WTC11 (cell line): ENCODE results near the gene CATSPERZ. TPM values are rescaled to one million over a fixed set of nuclear protein-coding genes. Genes with fewer than 3 reads are reported as not detected.

Source experiments
- ATAC-seq: fragments of 200-7000 bp; cut with Tn5 transposase; 2 replicates; pipeline ENCODE4 v1.10.0; 2021; ENCODE audit warnings: mild to moderate bottlenecking, moderate library complexity
- CTCF ChIA-PET: fragments of 300-600 bp; sonication (Branson Sonifier 250); formaldehyde crosslinking; loops from one replicate; lab custom pipeline; 2021; ENCODE audit warnings: antibody characterized with exemption; lab: Charles Lee
- POLR2A ChIA-PET: fragments of 350-600 bp; sonication (Branson Sonifier 250); formaldehyde crosslinking; loops from one replicate; lab custom pipeline; 2021; ENCODE audit warnings: antibody characterized with exemption; lab: Charles Lee
- DNase-seq: peaks from one replicate; pipeline ENCODE4 v3.0.0; 2021; ENCODE audit warnings: low spot score
- H3K27ac Mint-ChIP-seq: 2 replicates; pipeline ENCODE4 v1.8.0; 2021; ENCODE audit warnings: mixed read lengths
- H3K27me3 Mint-ChIP-seq: 2 replicates; pipeline ENCODE4 v1.8.0; 2021; ENCODE audit warnings: low read depth, mild to moderate bottlenecking, moderate library complexity, mixed read lengths
- H3K36me3 Mint-ChIP-seq: 2 replicates; pipeline ENCODE4 v1.8.0; 2021; ENCODE audit warnings: mixed read lengths
- H3K4me1 Mint-ChIP-seq: 2 replicates; pipeline ENCODE4 v1.8.0; 2022; ENCODE audit warnings: mixed read lengths
- H3K4me3 Mint-ChIP-seq: 2 replicates; pipeline ENCODE4 v1.8.0; 2021; ENCODE audit warnings: mild to moderate bottlenecking, moderate library complexity, mixed read lengths
- H3K9me3 Mint-ChIP-seq: 2 replicates; pipeline ENCODE4 v1.8.0; 2021; ENCODE audit warnings: mixed read lengths
- CREB1 ChIP-seq: sonication (generic); formaldehyde crosslinking; IDR thresholded peaks from 2 replicates; pipeline ENCODE4 v1.8.0; 2023; ENCODE audit warnings: mild to moderate bottlenecking, missing genetic modification reagents
- CREM ChIP-seq: sonication (generic); formaldehyde crosslinking; IDR thresholded peaks from 2 replicates; pipeline ENCODE4 v1.8.1; 2022; ENCODE audit warnings: mild to moderate bottlenecking, missing genetic modification reagents, moderate library complexity
- ELF4 ChIP-seq: sonication (generic); formaldehyde crosslinking; IDR thresholded peaks from 2 replicates; pipeline ENCODE4 v1.8.1; 2022; ENCODE audit warnings: low read depth, mild to moderate bottlenecking, moderate library complexity, missing genetic modification reagents
- EMX1 ChIP-seq: fragments of 250-450 bp; sonication (Bioruptor Pico); IDR thresholded peaks from 2 replicates; pipeline ENCODE4 v1.8.0; 2021; ENCODE audit warnings: mild to moderate bottlenecking
- FOXK1 ChIP-seq: sonication (generic); formaldehyde crosslinking; IDR thresholded peaks from 2 replicates; pipeline ENCODE4 v1.8.0; 2022; ENCODE audit warnings: mild to moderate bottlenecking, moderate library complexity, missing genetic modification reagents
- FOXP1 ChIP-seq: sonication (generic); formaldehyde crosslinking; IDR thresholded peaks from 2 replicates; pipeline ENCODE4 v1.8.0; 2022; ENCODE audit warnings: missing genetic modification reagents, mild to moderate bottlenecking, moderate library complexity, borderline replicate concordance
- KAT7 ChIP-seq: sonication (generic); formaldehyde crosslinking; IDR thresholded peaks from 2 replicates; pipeline ENCODE4 v1.8.1; 2023; ENCODE audit warnings: missing genetic modification reagents, mild to moderate bottlenecking, borderline replicate concordance
- MYBL2 ChIP-seq: sonication (generic); formaldehyde crosslinking; IDR thresholded peaks from 2 replicates; pipeline ENCODE4 v1.8.1; 2023; ENCODE audit warnings: mild to moderate bottlenecking, moderate library complexity, missing genetic modification reagents
- NFE2L1 ChIP-seq: sonication (generic); formaldehyde crosslinking; IDR thresholded peaks from 2 replicates; pipeline ENCODE4 v1.8.1; 2023; ENCODE audit warnings: missing genetic modification reagents
- NFYB ChIP-seq: sonication (generic); formaldehyde crosslinking; conservative IDR thresholded peaks from 2 replicates; pipeline ENCODE4 v1.8.0; 2022; ENCODE audit warnings: low read depth, missing genetic modification reagents
- NR3C1 ChIP-seq: sonication (generic); formaldehyde crosslinking; conservative IDR thresholded peaks from 2 replicates; pipeline ENCODE4 v1.8.1; 2023; ENCODE audit warnings: low read depth, mild to moderate bottlenecking, missing genetic modification reagents
- RORB ChIP-seq: fragments of 250-450 bp; sonication (Bioruptor Pico); IDR thresholded peaks from 2 replicates; pipeline ENCODE4 v1.9.0; 2021; ENCODE audit warnings: mild to moderate bottlenecking
- SMAD4 ChIP-seq: sonication (generic); formaldehyde crosslinking; IDR thresholded peaks from 2 replicates; pipeline ENCODE4 v1.8.0; 2022; ENCODE audit warnings: mild to moderate bottlenecking, missing genetic modification reagents
- SOX15 ChIP-seq: fragments of 250-450 bp; sonication (Bioruptor Pico); IDR thresholded peaks from 2 replicates; pipeline ENCODE4 v1.9.0; 2021; ENCODE audit warnings: mild to moderate bottlenecking
- TEAD1 ChIP-seq: sonication (generic); formaldehyde crosslinking; IDR thresholded peaks from 2 replicates; pipeline ENCODE4 v1.8.0; 2022; ENCODE audit warnings: mild to moderate bottlenecking, missing genetic modification reagents
- ZNF121 ChIP-seq: sonication (generic); formaldehyde crosslinking; IDR thresholded peaks from 2 replicates; pipeline ENCODE4 v1.8.0; 2023; ENCODE audit warnings: missing genetic modification reagents
- ZNF232 ChIP-seq: sonication (generic); formaldehyde crosslinking; IDR thresholded peaks from 2 replicates; pipeline ENCODE4 v1.8.0; 2022; ENCODE audit warnings: mild to moderate bottlenecking, missing genetic modification reagents
- total RNA-seq: library from RNA; stranded (reverse); gene quantifications from 3 replicates; pipeline ENCODE4 v1.2.3, GENCODE V29; 2021
- TF ChIP-seq, protein P1 (sequence below): sonication (generic); formaldehyde crosslinking; IDR thresholded peaks from 2 replicates; pipeline ENCODE4 v1.8.1; 2023; ENCODE audit warnings: mild to moderate bottlenecking, missing genetic modification reagents, moderate library complexity
- TF ChIP-seq, protein P2 (sequence below): sonication (generic); formaldehyde crosslinking; IDR thresholded peaks from 2 replicates; pipeline ENCODE4 v1.8.1; 2023; ENCODE audit warnings: mild to moderate bottlenecking, missing genetic modification reagents
- TF ChIP-seq, protein P3 (sequence below): sonication (generic); formaldehyde crosslinking; IDR thresholded peaks from 2 replicates; pipeline ENCODE4 v1.8.1; 2022; ENCODE audit warnings: mild to moderate bottlenecking, moderate library complexity, missing genetic modification reagents
- TF ChIP-seq, protein P4 (sequence below): fragments of 250-450 bp; sonication (Bioruptor Pico); IDR thresholded peaks from 2 replicates; pipeline ENCODE4 v1.9.0; 2021; ENCODE audit warnings: mild to moderate bottlenecking
- TF ChIP-seq, protein P5 (sequence below): sonication (generic); formaldehyde crosslinking; IDR thresholded peaks from 2 replicates; pipeline ENCODE4 v1.8.1; 2022; ENCODE audit warnings: low read depth, mild to moderate bottlenecking, moderate library complexity, missing genetic modification reagents, borderline replicate concordance
- TF ChIP-seq, protein P6 (sequence below): sonication (generic); formaldehyde crosslinking; IDR thresholded peaks from 2 replicates; pipeline ENCODE4 v1.8.0; 2022; ENCODE audit warnings: missing genetic modification reagents
- TF ChIP-seq, protein P7 (sequence below): sonication (generic); formaldehyde crosslinking; IDR thresholded peaks from 2 replicates; pipeline ENCODE4 v1.8.1; 2023; ENCODE audit warnings: mild to moderate bottlenecking, missing genetic modification reagents, moderate library complexity

CATSPERZ gene
- total RNA-seq, 1 experiment from 2014 or later, result 2.5 TPM

DNA sequence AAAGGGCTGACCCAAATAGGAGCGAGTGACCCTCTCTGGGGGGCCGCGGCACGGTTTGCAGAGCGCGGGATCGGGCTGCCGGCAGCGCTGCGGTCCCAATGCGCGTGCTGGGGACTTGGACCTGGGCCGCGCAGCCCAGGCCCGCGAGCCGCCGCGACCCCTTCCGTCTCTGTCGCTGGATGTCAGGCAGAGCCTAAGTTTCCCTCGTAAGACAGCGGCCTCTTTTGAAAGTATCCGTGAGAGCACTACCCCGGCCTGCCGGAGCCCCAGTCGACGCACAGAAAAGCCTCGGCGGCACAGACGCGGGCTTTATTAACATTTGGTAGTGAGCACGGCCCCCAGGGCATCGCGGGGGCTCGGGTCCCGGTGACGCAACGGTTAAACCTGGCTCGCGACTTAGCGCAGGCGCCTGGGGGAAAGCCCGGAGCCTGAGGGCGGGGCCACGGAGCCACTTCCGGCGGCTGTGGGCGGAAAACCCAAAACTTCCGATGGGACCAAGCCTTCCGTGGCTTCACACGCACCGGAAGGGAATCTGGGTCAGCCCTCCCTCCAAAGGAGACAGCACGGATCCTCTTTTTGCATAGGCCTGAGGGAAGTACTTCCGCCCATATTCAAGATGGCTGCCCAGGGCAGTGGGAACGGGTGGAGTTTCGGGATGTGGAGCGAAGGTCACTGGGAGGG, 30.5 kb upstream of the CATSPERZ start (continued):
- TF ChIP-seq ELF4, result peak; percentile 81; the same call in 1 of the 2 replicates
- no peak for TF ChIP-seq RORB
- TF ChIP-seq NR3C1 (CRISPR knock-in tag), result no peak
- TF ChIP-seq, protein P1, sequence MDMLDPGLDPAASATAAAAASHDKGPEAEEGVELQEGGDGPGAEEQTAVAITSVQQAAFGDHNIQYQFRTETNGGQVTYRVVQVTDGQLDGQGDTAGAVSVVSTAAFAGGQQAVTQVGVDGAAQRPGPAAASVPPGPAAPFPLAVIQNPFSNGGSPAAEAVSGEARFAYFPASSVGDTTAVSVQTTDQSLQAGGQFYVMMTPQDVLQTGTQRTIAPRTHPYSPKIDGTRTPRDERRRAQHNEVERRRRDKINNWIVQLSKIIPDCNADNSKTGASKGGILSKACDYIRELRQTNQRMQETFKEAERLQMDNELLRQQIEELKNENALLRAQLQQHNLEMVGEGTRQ (CRISPR knock-in tag), result 0 out of 2 replicates have a peak, but pooled peaks have one; percentile 41
- TF ChIP-seq, protein P2, sequence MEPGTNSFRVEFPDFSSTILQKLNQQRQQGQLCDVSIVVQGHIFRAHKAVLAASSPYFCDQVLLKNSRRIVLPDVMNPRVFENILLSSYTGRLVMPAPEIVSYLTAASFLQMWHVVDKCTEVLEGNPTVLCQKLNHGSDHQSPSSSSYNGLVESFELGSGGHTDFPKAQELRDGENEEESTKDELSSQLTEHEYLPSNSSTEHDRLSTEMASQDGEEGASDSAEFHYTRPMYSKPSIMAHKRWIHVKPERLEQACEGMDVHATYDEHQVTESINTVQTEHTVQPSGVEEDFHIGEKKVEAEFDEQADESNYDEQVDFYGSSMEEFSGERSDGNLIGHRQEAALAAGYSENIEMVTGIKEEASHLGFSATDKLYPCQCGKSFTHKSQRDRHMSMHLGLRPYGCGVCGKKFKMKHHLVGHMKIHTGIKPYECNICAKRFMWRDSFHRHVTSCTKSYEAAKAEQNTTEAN (CRISPR knock-in tag), result peak; percentile 99
- TF ChIP-seq ZNF121 (CRISPR knock-in tag), result peak; percentile 56; the same call in 1 of the 2 replicates
- TF ChIP-seq, protein P3, sequence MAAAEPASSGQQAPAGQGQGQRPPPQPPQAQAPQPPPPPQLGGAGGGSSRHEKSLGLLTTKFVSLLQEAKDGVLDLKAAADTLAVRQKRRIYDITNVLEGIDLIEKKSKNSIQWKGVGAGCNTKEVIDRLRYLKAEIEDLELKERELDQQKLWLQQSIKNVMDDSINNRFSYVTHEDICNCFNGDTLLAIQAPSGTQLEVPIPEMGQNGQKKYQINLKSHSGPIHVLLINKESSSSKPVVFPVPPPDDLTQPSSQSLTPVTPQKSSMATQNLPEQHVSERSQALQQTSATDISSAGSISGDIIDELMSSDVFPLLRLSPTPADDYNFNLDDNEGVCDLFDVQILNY, result 0 out of 2 replicates have a peak, but pooled peaks have one; percentile 76
- TF ChIP-seq, protein P4, sequence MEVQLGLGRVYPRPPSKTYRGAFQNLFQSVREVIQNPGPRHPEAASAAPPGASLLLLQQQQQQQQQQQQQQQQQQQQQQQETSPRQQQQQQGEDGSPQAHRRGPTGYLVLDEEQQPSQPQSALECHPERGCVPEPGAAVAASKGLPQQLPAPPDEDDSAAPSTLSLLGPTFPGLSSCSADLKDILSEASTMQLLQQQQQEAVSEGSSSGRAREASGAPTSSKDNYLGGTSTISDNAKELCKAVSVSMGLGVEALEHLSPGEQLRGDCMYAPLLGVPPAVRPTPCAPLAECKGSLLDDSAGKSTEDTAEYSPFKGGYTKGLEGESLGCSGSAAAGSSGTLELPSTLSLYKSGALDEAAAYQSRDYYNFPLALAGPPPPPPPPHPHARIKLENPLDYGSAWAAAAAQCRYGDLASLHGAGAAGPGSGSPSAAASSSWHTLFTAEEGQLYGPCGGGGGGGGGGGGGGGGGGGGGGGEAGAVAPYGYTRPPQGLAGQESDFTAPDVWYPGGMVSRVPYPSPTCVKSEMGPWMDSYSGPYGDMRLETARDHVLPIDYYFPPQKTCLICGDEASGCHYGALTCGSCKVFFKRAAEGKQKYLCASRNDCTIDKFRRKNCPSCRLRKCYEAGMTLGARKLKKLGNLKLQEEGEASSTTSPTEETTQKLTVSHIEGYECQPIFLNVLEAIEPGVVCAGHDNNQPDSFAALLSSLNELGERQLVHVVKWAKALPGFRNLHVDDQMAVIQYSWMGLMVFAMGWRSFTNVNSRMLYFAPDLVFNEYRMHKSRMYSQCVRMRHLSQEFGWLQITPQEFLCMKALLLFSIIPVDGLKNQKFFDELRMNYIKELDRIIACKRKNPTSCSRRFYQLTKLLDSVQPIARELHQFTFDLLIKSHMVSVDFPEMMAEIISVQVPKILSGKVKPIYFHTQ (CRISPR knock-in tag), result no peak
- 0 out of 2 replicates have a peak, but pooled peaks have one; percentile 13 for TF ChIP-seq EMX1 (CRISPR knock-in tag)
- peak; percentile 89; the same call in 1 of the 2 replicates for TF ChIP-seq TEAD1
- TF ChIP-seq, protein P5, sequence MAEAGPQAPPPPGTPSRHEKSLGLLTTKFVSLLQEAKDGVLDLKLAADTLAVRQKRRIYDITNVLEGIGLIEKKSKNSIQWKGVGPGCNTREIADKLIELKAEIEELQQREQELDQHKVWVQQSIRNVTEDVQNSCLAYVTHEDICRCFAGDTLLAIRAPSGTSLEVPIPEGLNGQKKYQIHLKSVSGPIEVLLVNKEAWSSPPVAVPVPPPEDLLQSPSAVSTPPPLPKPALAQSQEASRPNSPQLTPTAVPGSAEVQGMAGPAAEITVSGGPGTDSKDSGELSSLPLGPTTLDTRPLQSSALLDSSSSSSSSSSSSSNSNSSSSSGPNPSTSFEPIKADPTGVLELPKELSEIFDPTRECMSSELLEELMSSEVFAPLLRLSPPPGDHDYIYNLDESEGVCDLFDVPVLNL (CRISPR knock-in tag), result 0 out of 2 replicates have a peak, but pooled peaks have one; percentile 1
- TF ChIP-seq FOXP1 (CRISPR knock-in tag), result peak; percentile 73
- TF ChIP-seq CREM (CRISPR knock-in tag), result peak; percentile 59; the same call in 1 of the 2 replicates
- peak; percentile 58; the same call in 1 of the 2 replicates for TF ChIP-seq KAT7

DNA sequence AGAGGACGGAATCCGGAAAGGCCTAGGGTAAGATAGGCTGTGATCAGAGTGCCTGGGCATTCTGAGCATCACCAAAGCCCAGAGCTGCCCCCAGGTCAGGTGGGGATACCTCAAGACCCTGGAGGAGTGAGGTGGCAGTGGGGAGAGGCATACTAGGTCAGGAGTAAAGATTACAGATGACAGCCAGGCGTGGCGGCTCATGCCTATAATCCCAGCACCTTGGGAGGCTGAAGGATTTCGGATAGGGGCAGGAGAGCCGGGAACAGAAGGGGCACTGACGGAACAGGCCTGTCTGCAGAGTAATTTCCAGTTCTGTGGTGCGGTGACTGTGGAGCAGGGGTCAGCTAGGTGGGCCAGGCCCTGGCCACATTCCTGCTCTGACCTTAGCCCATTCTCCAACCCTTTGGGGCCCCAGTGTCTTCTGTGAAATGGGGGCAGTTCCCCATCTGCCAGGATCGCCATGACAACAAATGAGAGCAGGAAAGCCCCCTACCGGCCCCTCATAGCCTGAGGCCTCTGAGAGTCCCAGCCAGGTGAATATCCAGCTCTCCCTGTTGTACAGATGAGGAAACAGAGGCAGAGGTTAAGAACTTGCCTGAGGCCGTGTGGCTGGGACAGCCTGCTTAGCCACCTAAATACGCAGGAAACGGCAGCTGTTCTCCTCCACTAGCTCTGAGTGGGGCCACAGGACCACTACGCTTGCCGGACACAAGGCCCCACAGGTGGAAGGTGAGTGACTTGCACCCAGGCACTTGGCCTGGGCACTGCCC, 24.9 kb upstream of the CATSPERZ start:
- ChIA-PET POLR2A (interaction anchor here (1.0 kb wide), 1 partner anchor 29 kb away, joined by 5 read pairs; no protein-coding TSS in a partner anchor), CTCF (interaction anchor here (0.6 to 4.0 kb wide), 7 partner anchors 24 to 488 kb away, joined by 4 to 24 read pairs (median 6); partner anchors contain the start of genes CATSPERZ and PLCB3)
- Mint-ChIP-seq H3K27ac (0 out of 2 replicates have a peak overlapping the region, but pooled peaks have one; percentile 25), H3K27me3 (no peaks in the 10 kb centered on the region), H3K9me3 (no peaks in the 10 kb centered on the region), H3K4me1 (peaks cover 23% of the 10 kb centered on the region), H3K36me3 (no peaks in the 10 kb centered on the region), H3K4me3 (no peak overlapping the region)
- DNase-seq (no peak), ATAC-seq (peak; percentile 8; the same call in 1 of the 2 replicates)
- TF ChIP-seq ZNF121 (CRISPR knock-in tag) (no peak), MYBL2 (no peak), ZNF232 (no peak), FOXK1 (no peak), NFYB (CRISPR knock-in tag) (no peak), NFE2L1 (CRISPR knock-in tag) (no peak), CREB1 (CRISPR knock-in tag) (no peak), SMAD4 (no peak), ELF4 (no peak), SOX15 (CRISPR knock-in tag) (no peak)
- TF ChIP-seq, protein P6, sequence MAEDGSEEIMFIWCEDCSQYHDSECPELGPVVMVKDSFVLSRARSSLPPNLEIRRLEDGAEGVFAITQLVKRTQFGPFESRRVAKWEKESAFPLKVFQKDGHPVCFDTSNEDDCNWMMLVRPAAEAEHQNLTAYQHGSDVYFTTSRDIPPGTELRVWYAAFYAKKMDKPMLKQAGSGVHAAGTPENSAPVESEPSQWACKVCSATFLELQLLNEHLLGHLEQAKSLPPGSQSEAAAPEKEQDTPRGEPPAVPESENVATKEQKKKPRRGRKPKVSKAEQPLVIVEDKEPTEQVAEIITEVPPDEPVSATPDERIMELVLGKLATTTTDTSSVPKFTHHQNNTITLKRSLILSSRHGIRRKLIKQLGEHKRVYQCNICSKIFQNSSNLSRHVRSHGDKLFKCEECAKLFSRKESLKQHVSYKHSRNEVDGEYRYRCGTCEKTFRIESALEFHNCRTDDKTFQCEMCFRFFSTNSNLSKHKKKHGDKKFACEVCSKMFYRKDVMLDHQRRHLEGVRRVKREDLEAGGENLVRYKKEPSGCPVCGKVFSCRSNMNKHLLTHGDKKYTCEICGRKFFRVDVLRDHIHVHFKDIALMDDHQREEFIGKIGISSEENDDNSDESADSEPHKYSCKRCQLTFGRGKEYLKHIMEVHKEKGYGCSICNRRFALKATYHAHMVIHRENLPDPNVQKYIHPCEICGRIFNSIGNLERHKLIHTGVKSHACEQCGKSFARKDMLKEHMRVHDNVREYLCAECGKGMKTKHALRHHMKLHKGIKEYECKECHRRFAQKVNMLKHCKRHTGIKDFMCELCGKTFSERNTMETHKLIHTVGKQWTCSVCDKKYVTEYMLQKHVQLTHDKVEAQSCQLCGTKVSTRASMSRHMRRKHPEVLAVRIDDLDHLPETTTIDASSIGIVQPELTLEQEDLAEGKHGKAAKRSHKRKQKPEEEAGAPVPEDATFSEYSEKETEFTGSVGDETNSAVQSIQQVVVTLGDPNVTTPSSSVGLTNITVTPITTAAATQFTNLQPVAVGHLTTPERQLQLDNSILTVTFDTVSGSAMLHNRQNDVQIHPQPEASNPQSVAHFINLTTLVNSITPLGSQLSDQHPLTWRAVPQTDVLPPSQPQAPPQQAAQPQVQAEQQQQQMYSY (CRISPR knock-in tag), result no peak
- TF ChIP-seq, protein P7, sequence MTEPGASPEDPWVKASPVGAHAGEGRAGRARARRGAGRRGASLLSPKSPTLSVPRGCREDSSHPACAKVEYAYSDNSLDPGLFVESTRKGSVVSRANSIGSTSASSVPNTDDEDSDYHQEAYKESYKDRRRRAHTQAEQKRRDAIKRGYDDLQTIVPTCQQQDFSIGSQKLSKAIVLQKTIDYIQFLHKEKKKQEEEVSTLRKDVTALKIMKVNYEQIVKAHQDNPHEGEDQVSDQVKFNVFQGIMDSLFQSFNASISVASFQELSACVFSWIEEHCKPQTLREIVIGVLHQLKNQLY (CRISPR knock-in tag), result no peak
